Stimulated activated CD8-positive, alpha-beta memory T cell treated with anti-CD3 and anti-CD28 coated beads, Interleukin-15, amount 100 ng/mL, for 1 hour (primary cell): ENCODE data around the gene FAM78A.

Source experiments
- DNase-seq: peaks from one replicate; pipeline ENCODE4 v3.0.0-alpha.2; 2020; ENCODE audit warnings: low read depth

The FAM78A gene

GRCh38 chr9:131302244-131303075, 26.1 kb upstream of the FAM78A start:
- no peak for DNase-seq

GRCh38 chr9:131300444-131300843, 24.1 kb upstream of the FAM78A start:
- DNase-seq: no peak

- no peak for DNase-seq
These were observed 23.6 kb upstream of the FAM78A start for GRCh38 chr9:131299961-131300347.

- DNase-seq: no peak
These were observed 23.1 kb upstream of the FAM78A start for GRCh38 chr9:131299346-131299960.

GRCh38 chr9:131298816-131299215, 22.5 kb upstream of the FAM78A start:
- DNase-seq: no peak

GRCh38 chr9:131298341-131298740, 22.0 kb upstream of the FAM78A start:
- no peak for DNase-seq

- DNase-seq: no peak
These were observed 21.6 kb upstream of the FAM78A start for GRCh38 chr9:131297903-131298302.

GRCh38 chr9:131296906-131297500, 20.7 kb upstream of the FAM78A start:
- no peak for DNase-seq

- no peak for DNase-seq
These were observed 20.1 kb upstream of the FAM78A start for GRCh38 chr9:131296460-131296859.

GRCh38 chr9:131292937-131293336, 16.6 kb upstream of the FAM78A start:
- DNase-seq: no peak

- no peak for DNase-seq
These were observed 15.5 kb upstream of the FAM78A start for GRCh38 chr9:131291795-131292315.

GRCh38 chr9:131290767-131291370, 14.6 kb upstream of the FAM78A start:
- DNase-seq: no peak

GRCh38 chr9:131290036-131290766, 13.9 kb upstream of the FAM78A start:
- no peak for DNase-seq

GRCh38 chr9:131289301-131290035, 13.2 kb upstream of the FAM78A start, which contains the start of gene PLPP7:
PLPP7 (plus strand) TSS chr9:131289723; CDS start chr9:131289998, 275 bp downstream.
- DNase-seq: no peak

- no peak for DNase-seq
These were observed 11.9 kb upstream of the FAM78A start for GRCh38 chr9:131288217-131288616.

GRCh38 chr9:131287359-131287758, 11.0 kb upstream of the FAM78A start:
- DNase-seq: no peak

GRCh38 chr9:131284856-131285255, 8.5 kb upstream of the FAM78A start:
- DNase-seq: no peak

- DNase-seq: no peak
These were observed 6.5 kb upstream of the FAM78A start for GRCh38 chr9:131282688-131283422.

GRCh38 chr9:131282175-131282574, 5.9 kb upstream of the FAM78A start:
- DNase-seq: no peak
